Neural cell (in vitro differentiated cells): ENCODE measurements around the gene LMNB1.

ENCODE experiments used
- CTCF ChIP-seq: fragments of 450-650 bp; IDR thresholded peaks from 2 replicates; pipeline ENCODE4 v1.5.1; 2014; ENCODE audit warnings: antibody characterized with exemption, mild to moderate bottlenecking, moderate library complexity; ENCODE audit not compliant: poor library complexity, severe bottlenecking
- EP300 ChIP-seq: fragments of 450-650 bp; conservative IDR thresholded peaks from 2 replicates; pipeline ENCODE4 v1.6.1; 2014; ENCODE audit warnings: antibody characterized with exemption, mild to moderate bottlenecking, moderate library complexity; ENCODE audit not compliant: poor library complexity, severe bottlenecking
- EZH2 ChIP-seq: fragments of 200-600, 300-800 bp; shearing (Covaris generic), sonication (generic); IDR thresholded peaks from 2 replicates; pipeline ENCODE4 v1.6.1; 2014; ENCODE audit warnings: antibody characterized with exemption, low read length, borderline replicate concordance, mild to moderate bottlenecking; ENCODE audit not compliant: insufficient read depth, poor library complexity, severe bottlenecking
- POLR2AphosphoS5 ChIP-seq: IDR thresholded peaks from 2 replicates; pipeline ENCODE4 v1.6.1; 2012
- RAD21 ChIP-seq: fragments of 450-650 bp; conservative IDR thresholded peaks from 2 replicates; pipeline ENCODE4 v1.6.1; 2014; ENCODE audit warnings: antibody characterized with exemption, mild to moderate bottlenecking, moderate library complexity
- REST ChIP-seq: IDR thresholded peaks from 2 replicates; pipeline ENCODE4 v1.6.1; 2012; ENCODE audit warnings: borderline replicate concordance
- SMC3 ChIP-seq: fragments of 450-650 bp; conservative IDR thresholded peaks from 2 replicates; pipeline ENCODE4 v1.6.1; 2014; ENCODE audit warnings: antibody characterized with exemption, mild to moderate bottlenecking, moderate library complexity; ENCODE audit not compliant: poor library complexity
- TAF1 ChIP-seq: IDR thresholded peaks from 2 replicates; pipeline ENCODE4 v1.6.1; 2012; ENCODE audit warnings: low read depth

- TF ChIP-seq CTCF (no peak), RAD21 (no peak), SMC3 (no peak), EP300 (no peak), TAF1 (no peak), POLR2AphosphoS5 (no peak), EZH2 (no peak), REST (no peak)
These were observed 41.8 kb downstream of the LMNB1 start for GRCh38 chr5:126818736-126819135.
